Retinal pigment epithelial cell (primary cell): ENCODE data around the gene LIPC.

Experiments
- DNase-seq: peaks from one replicate; pipeline ENCODE4 v3.0.0-alpha.2; 2010; ENCODE audit warnings: low read depth
- H3K4me3 ChIP-seq: 2 replicates; pipeline ENCODE4 v1.5.1; 2011; ENCODE audit warnings: mild to moderate bottlenecking, low read length, control low read depth, moderate library complexity
- TF ChIP-seq, protein P1 (sequence below): conservative IDR thresholded peaks from 2 replicates; pipeline ENCODE4 v1.5.1; 2011; ENCODE audit warnings: low read depth, low read length, control low read depth, inconsistent platforms

LIPC gene

DNA sequence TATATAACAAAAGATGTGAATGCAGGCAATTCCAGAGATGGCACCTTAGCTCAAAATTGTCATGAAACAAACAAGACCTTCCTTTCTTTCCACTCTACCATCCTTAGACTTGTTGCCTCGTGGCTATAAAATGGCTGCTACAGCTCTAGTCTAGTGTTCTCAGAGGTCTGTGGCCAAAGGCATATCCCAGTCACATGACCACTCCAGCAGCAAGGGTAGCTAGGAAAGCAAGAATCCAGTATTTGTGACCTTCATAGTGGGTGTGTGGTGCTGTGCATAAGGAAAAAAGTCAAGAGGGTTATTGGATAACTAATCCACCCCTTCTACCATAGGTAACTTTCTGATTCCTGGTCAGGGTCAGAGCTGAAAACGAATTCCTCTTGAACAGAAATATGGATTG, 27.1 kb upstream of the LIPC start:
- H3K4me3 ChIP-seq: no peak overlapping the region
- TF ChIP-seq, protein P1, sequence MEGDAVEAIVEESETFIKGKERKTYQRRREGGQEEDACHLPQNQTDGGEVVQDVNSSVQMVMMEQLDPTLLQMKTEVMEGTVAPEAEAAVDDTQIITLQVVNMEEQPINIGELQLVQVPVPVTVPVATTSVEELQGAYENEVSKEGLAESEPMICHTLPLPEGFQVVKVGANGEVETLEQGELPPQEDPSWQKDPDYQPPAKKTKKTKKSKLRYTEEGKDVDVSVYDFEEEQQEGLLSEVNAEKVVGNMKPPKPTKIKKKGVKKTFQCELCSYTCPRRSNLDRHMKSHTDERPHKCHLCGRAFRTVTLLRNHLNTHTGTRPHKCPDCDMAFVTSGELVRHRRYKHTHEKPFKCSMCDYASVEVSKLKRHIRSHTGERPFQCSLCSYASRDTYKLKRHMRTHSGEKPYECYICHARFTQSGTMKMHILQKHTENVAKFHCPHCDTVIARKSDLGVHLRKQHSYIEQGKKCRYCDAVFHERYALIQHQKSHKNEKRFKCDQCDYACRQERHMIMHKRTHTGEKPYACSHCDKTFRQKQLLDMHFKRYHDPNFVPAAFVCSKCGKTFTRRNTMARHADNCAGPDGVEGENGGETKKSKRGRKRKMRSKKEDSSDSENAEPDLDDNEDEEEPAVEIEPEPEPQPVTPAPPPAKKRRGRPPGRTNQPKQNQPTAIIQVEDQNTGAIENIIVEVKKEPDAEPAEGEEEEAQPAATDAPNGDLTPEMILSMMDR: no peak
- DNase-seq: no peak

DNA sequence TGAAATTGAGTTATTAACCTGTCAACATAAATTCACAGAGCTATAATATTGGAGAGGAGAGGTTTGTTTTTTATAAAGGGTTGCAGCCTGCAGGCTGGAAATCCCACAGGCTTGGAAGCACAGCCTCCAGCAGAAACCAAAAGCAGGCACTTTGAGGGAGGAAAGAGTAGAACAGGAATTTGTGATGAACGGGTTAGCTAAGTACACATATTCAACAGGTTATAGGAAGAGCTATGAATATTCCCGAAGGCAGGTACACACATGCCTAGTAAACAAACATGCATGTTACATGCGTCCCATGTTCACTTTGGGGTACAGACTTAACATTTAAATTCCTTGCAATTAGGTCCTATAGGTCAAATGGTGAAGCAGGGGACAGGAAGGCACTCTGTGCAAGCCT, 25.9 kb upstream of the LIPC start:
- DNase-seq: no peak
- no peak overlapping the region for H3K4me3 ChIP-seq
- TF ChIP-seq, protein P1: no peak

DNA sequence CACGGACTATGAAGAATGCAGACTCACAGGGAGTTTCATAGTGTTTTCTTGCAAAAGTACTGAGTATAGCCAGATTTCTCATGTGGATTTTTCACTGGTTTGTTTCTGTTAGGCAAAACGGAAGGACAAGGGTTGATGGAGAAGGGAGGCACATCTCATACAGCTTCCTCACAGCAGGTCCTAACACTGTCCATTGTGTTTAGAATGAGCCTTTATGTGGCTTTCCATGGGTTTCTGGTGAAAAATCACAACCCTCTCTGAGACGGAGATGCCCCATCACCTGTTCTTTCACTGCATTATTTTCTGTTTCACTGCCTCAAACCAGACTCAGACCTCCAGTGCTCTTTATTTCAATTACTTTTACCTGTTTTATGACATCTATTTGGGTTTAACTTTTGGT, 25.0 kb upstream of the LIPC start:
- TF ChIP-seq, protein P1: no peak
- H3K4me3 ChIP-seq: no peak overlapping the region
- DNase-seq: no peak

DNA sequence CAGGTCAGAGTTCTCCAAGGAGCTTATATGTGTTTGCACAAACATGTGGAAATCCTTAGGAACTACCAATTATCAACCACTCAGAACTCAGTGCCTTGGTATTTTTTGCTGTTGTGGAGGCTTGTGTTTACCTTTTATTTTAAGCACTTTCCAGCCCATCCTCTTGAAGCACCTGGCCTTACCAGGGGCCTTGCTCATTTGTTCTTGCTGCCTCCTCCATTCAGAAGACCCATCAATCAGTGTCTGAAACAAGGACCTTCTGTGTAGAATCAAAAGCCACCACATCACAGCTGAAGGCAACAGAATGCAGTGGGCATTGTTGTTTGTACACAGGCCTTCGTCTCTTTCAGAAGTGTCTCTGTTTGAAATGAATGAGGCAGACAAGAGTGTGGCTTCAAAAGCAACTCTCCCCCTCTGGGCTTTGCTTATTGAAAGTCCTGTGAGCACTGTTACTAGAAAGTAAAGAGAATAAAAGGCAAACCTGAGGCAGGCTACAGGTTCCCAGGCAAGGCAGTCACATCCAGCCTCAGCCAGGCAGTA, 24.5 kb upstream of the LIPC start:
- no peak overlapping the region for H3K4me3 ChIP-seq
- TF ChIP-seq, protein P1: no peak
- no peak for DNase-seq

DNA sequence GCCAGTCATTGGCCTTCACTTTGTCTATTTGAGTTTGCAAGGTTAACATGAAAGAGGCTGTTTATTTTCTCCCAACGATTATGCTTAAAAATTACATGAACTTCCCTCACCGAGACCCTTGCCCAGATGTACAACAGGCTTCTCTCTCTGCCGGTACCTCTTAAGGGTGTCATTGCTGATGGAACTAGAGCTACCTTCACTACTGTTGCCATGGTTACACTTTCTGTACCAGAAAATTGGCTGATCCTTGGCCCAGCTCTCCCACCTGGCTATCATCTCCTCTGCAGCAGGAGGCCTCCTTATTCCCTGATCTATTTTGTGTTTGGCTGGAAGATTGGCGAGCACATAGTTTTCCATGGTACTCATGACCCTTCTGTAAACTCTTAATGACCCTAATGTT, 24.0 kb upstream of the LIPC start:
- TF ChIP-seq, protein P1: no peak
- DNase-seq: no peak
- no peak overlapping the region for H3K4me3 ChIP-seq

DNA sequence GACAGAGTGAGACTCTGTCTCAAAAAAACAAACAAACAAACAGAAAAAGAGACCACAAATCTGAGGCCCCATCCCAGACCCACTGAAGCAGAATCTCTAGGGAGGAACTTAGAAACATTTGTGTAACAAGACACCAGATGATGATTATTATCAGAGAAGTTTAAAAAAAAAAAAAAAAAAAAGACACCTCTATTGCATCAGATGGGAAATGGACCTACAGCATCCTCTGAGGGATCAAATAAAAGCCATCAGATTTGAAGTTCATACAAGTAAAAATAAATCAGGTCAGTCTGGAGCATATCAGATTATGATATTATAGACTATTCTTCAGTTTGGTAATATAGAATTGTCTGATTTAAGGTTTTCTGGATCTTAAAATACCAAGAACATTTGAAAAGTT, 21.9 kb upstream of the LIPC start:
- TF ChIP-seq, protein P1: no peak
- H3K4me3 ChIP-seq: no peak overlapping the region
- DNase-seq: no peak

DNA sequence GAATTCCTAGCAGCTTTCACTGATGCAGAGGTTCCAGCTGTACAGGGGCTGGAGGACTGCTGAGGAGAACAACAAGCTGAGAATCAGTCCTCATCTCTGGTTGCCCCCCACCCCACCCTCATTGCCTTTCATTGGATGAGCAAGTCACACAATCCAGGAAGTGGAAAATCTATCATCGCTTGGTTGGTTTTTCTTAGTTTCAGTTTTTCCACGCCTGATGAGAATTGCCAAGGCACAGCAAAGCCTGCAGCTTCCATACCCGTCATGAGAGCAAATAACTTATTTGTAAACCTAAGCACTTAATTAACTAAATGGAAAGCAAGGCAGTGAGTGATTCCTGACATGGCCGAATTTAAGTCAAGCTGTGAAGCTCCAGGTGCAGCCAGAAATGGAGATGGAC, 21.4 kb upstream of the LIPC start:
- H3K4me3 ChIP-seq: no peak overlapping the region
- TF ChIP-seq, protein P1: no peak
- DNase-seq: no peak
